Spinal cord (tissue), 10 donors: ENCODE measurements around the gene NEK9. TPM values are rescaled to one million over a fixed set of nuclear protein-coding genes. Genes with fewer than 3 reads are reported as not detected.

ENCODE experiments used
- DNase-seq, 6 donors: peaks; one replicate each; pipeline versions ENCODE4 v3.0.0 to v3.0.0-alpha.2; 2013 to 2015; ENCODE audit warnings: low spot score in 6 of 6, low read depth in 4 of 6
- H3K27ac ChIP-seq: one replicate; pipeline ENCODE4 v1.5.1; 2013; ENCODE audit warnings: low read depth, low read length, control low read depth
- H3K27me3 ChIP-seq: one replicate; pipeline ENCODE4 v1.6.1; 2013; ENCODE audit warnings: low read length; ENCODE audit not compliant: control insufficient read depth, insufficient read depth
- H3K36me3 ChIP-seq: one replicate; pipeline ENCODE4 v1.6.1; 2013; ENCODE audit warnings: low read length; ENCODE audit not compliant: control insufficient read depth, insufficient read depth
- H3K4me1 ChIP-seq: one replicate; pipeline ENCODE4 v1.6.1; 2013; ENCODE audit warnings: low read length; ENCODE audit not compliant: control insufficient read depth, insufficient read depth
- H3K4me3 ChIP-seq: one replicate; pipeline ENCODE4 v1.5.1; 2013; ENCODE audit warnings: low read depth, low read length, control low read depth
- H3K9me3 ChIP-seq: one replicate; pipeline ENCODE4 v1.6.1; 2013; ENCODE audit warnings: low read length; ENCODE audit not compliant: control insufficient read depth, insufficient read depth
- WGBS: methylation state at CpG from one replicate; pipeline ENCODE4 v1.1.5; 2013; ENCODE audit warnings: missing lambda C conversion rate; ENCODE audit not compliant: insufficient coverage; 5-methylcytosine and 5-hydroxymethylcytosine counted together
- polyA plus RNA-seq, 2 donors: library from polyadenylated mRNA; unstranded; fragments of 120-200 nt; gene quantifications; one replicate each; pipeline ENCODE4 v1.2.1, GENCODE V29; 2013; ENCODE audit not compliant: insufficient read length in 2 of 2
- total RNA-seq, 2 donors: library from RNA; depleted of rRNA in 1 of 2; stranded (reverse); fragments of 120-200 nt in 1 of 2; fragments of >200 nt in 1 of 2; gene quantifications; one replicate each; pipeline versions ENCODE4 v1.2.3 to v1.2.4, GENCODE V29; 2013 to 2014
- donor health status: healthy.

NEK9 gene
- total and polyA plus RNA-seq, 4 donors, result 42.9 to 89.9 (median 54.6) TPM

DNA sequence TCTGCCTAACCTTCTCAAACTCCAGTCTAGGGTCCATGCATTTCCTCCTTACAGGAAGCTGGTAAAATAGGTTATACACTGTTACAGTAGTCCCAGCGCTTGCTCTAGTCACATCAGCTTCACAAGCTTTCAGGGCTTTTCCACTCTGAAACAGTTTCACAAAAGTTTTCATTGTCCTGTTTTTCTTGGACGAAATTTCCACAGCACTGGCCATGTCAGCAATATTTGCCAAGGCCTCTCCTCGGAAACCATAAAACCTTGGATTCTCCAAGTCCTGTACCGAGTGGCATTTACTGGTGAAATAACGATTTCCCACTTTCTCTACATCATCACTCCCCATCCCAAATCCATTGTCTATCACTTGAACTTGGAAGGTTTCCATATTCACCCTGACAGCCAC, 77.7 kb downstream of the NEK9 start:
- no peaks in the 10 kb centered on the region for H3K9me3 ChIP-seq
- DNase-seq, result peak in 1 of 6 donors; percentile 36
- H3K4me3 ChIP-seq, result no peak overlapping the region
- H3K27me3 ChIP-seq, result no peaks in the 10 kb centered on the region
- H3K36me3 ChIP-seq, result no peaks in the 10 kb centered on the region
- H3K27ac ChIP-seq, result no peak overlapping the region
- H3K4me1 ChIP-seq, result peaks cover 12% of the 10 kb centered on the region
- 72% methylated on average over 5 of the region's 5 CpGs for WGBS

GRCh38 chr14:75048101-75048500, 78.7 kb downstream of the NEK9 start:
- no peaks in the 10 kb centered on the region for H3K27me3 ChIP-seq
- H3K36me3 ChIP-seq, result no peaks in the 10 kb centered on the region
- H3K27ac ChIP-seq, result no peak overlapping the region
- no CpG with 5 or more reads among the region's 2 CpGs for WGBS
- no peak overlapping the region for H3K4me3 ChIP-seq
- no peak for DNase-seq
- H3K4me1 ChIP-seq, result peaks cover 12% of the 10 kb centered on the region
- no peaks in the 10 kb centered on the region for H3K9me3 ChIP-seq

- no peak overlapping the region for H3K4me3 ChIP-seq
- 80% methylated on average over 1 of the region's 4 CpGs for WGBS
- peaks cover 12% of the 10 kb centered on the region for H3K4me1 ChIP-seq
- no peak for DNase-seq
- no peaks in the 10 kb centered on the region for H3K27me3 ChIP-seq
- H3K27ac ChIP-seq, result no peak overlapping the region
- H3K9me3 ChIP-seq, result no peaks in the 10 kb centered on the region
- no peaks in the 10 kb centered on the region for H3K36me3 ChIP-seq
Observed at GRCh38 chr14:75047506-75047905, 79.3 kb downstream of the NEK9 start.

DNA sequence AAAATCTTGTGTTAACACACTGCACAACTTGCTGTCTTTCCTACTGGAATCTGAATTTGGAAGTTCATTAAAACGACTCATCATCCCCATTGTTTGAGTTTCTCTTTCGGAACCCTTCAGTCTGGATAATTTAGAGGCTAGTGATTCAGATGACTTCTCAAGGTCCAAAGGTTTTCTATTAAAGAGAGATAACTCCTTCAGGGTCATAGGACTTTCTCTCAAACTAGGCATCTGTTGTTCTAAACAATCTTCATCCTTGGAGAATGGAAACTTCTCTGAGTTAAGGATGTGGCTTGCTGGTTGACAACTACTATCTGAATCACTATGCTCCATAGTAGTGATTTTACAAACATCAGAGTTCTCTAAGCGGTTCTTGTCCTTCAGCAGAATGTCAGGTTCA, 79.9 kb downstream of the NEK9 start:
- DNase-seq, result no peak
- no peaks in the 10 kb centered on the region for H3K36me3 ChIP-seq
- no peak overlapping the region for H3K4me3 ChIP-seq
- 100% methylated on average over 1 of the region's 3 CpGs for WGBS
- no peaks in the 10 kb centered on the region for H3K9me3 ChIP-seq
- H3K27me3 ChIP-seq, result no peaks in the 10 kb centered on the region
- H3K4me1 ChIP-seq, result peaks cover 12% of the 10 kb centered on the region
- H3K27ac ChIP-seq, result no peak overlapping the region

GRCh38 chr14:75046275-75046674, 80.6 kb downstream of the NEK9 start:
- no peak for DNase-seq
- WGBS, result 96% methylated on average over 4 of the region's 5 CpGs
- no peak overlapping the region for H3K4me3 ChIP-seq
- H3K4me1 ChIP-seq, result peaks cover 12% of the 10 kb centered on the region
- H3K27me3 ChIP-seq, result no peaks in the 10 kb centered on the region
- no peaks in the 10 kb centered on the region for H3K9me3 ChIP-seq
- H3K27ac ChIP-seq, result no peak overlapping the region
- H3K36me3 ChIP-seq, result peaks cover 4% of the 10 kb centered on the region

DNA sequence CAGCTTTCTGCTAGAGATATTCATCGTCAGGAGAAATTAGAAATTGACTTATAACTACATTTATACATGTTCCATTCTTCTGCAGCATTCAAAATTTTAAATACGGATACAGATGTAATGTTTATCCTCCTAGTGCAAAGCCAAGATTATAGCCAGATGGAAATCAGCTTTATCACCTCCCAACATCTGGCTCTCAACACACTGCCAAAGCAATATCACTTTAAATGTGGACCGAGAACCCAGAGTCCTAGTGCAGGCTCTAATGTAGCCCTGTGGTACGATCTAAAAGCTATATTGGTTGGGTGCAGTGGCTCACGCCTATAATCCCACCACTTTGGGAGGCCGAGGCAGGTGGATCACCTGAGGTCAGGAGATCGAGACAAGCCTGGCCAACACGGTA, 82.1 kb downstream of the NEK9 start:
- DNase-seq, result peak in 1 of 6 donors; percentile 76
- WGBS, result 80% methylated on average over 3 of the region's 8 CpGs
- Histone ChIP-seq H3K9me3 (no peaks in the 10 kb centered on the region), H3K27ac (no peak overlapping the region), H3K4me1 (peaks cover 4% of the 10 kb centered on the region), H3K4me3 (no peak overlapping the region), H3K27me3 (no peaks in the 10 kb centered on the region), H3K36me3 (peaks cover 8% of the 10 kb centered on the region)

DNA sequence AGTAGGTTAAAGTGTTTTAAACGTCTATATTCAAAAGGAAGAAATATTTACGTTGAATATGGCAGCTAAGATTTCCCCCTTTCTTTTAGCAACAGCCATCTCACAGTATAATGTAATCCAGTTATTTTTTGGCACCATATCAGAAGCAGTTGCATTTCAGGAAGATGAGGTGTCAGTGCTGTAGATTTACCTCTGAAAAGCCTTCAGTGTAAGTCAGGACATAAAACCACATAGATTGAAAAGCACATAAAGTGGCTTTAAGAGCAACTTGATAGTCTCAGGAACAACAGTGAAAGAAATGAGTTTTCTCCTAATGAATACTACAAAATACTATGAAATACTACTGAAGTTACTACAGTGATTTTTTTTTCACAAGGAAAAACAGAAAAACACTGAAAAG, 82.5 kb downstream of the NEK9 start:
- Histone ChIP-seq H3K4me1 (peaks cover 4% of the 10 kb centered on the region), H3K36me3 (peaks cover 8% of the 10 kb centered on the region), H3K4me3 (no peak overlapping the region), H3K9me3 (no peaks in the 10 kb centered on the region), H3K27ac (no peak overlapping the region), H3K27me3 (no peaks in the 10 kb centered on the region)
- peak in 1 of 6 donors; percentile 50 for DNase-seq
- WGBS, result no CpG with 5 or more reads among the region's 2 CpGs

DNA sequence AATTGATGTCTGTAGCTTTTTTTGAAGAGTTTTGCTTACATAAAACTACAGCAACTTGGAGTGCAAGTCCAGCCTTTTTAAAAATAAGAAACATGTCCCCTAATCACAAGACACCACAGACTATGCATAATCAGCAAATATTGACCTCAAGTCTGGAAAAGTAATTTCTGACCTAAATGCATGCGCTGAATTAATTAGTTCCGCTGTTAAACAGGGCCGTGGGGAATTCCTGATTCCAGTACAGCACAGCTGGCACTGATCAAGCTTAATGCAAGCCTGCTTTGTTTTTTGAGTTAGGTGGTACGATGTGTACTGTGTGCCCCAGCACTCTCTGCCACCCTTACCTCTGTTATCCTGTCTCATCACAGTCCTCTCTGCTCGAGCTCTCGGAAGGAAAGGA, 84.8 kb downstream of the NEK9 start:
- 20% methylated on average over 1 of the region's 6 CpGs for WGBS
- DNase-seq, result peak in 1 of 6 donors; percentile 46

GRCh38 chr14:75041613-75042012, 85.2 kb downstream of the NEK9 start:
- no CpG with 5 or more reads among the region's 4 CpGs for WGBS
- H3K9me3 ChIP-seq, result no peaks in the 10 kb centered on the region

More for the DNA sequence above, 84.8 kb downstream of the NEK9 start:
- Histone ChIP-seq H3K4me3 (no peak overlapping the region), H3K36me3 (peaks cover 17% of the 10 kb centered on the region), H3K4me1 (peaks cover 4% of the 10 kb centered on the region), H3K27me3 (no peaks in the 10 kb centered on the region), H3K27ac (no peak overlapping the region), H3K9me3 (no peaks in the 10 kb centered on the region)

DNA sequence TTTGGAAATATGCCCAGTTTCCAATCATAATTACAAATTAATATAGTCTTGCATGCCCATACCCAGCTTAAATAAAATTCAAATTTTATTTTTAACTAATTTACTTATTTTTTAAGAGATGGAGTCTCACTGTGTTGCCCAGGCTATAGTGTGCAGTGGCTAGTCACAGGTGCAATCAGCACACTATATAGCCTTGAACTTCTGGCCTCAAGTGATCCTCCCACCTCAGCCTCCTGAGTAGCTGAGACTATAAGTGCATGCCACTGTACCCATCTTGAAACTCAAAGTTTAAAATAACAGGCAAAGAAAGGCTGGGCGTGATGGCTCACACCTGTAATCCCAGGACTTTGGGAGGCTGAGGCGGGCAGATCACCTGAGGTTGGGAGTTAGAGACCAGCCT, 85.9 kb downstream of the NEK9 start:
- peaks cover 4% of the 10 kb centered on the region for H3K4me1 ChIP-seq
- H3K36me3 ChIP-seq, result peaks cover 19% of the 10 kb centered on the region
- WGBS, result 100% methylated on average over 2 of the region's 2 CpGs

More at GRCh38 chr14:75041613-75042012, 85.2 kb downstream of the NEK9 start:
- Histone ChIP-seq H3K27me3 (no peaks in the 10 kb centered on the region), H3K36me3 (peaks cover 17% of the 10 kb centered on the region), H3K4me3 (no peak overlapping the region), H3K27ac (no peak overlapping the region), H3K4me1 (peaks cover 4% of the 10 kb centered on the region)
- DNase-seq, result no peak

More for the DNA sequence above, 85.9 kb downstream of the NEK9 start:
- Histone ChIP-seq H3K27me3 (no peaks in the 10 kb centered on the region), H3K9me3 (no peaks in the 10 kb centered on the region), H3K27ac (no peak overlapping the region), H3K4me3 (no peak overlapping the region)
- no peak for DNase-seq
